HG03442 (cell line): ENCODE data around the gene METTL26.

ENCODE experiments used
- ATAC-seq: cut with Tn5 transposase; IDR thresholded peaks from one replicate; pipeline ENCODE4 v1.9.1; 2021; ENCODE audit warnings: mild to moderate bottlenecking, moderate library complexity; ENCODE audit not compliant: unreplicated experiment

The METTL26 gene

GRCh38 chr16:641326-642188 lies 5.5 kb upstream of the METTL26 start, which contains the start of gene MCRIP2:
MCRIP2 (plus strand) TSS chr16:641828; CDS start chr16:641992, 164 bp downstream.
- ATAC-seq: peak; percentile 43

- no peak for ATAC-seq
Observed at GRCh38 chr16:640614-641013, 4.5 kb upstream of the METTL26 start.

- no peak for ATAC-seq
Observed at GRCh38 chr16:638836-639235, 2.7 kb upstream of the METTL26 start.

GRCh38 chr16:638034-638543 lies 2.0 kb upstream of the METTL26 start:
- no peak for ATAC-seq

- ATAC-seq: no peak
Observed at GRCh38 chr16:637081-638018, 1.2 kb upstream of the METTL26 start.

GRCh38 chr16:635573-636205 lies 416 bp downstream of the METTL26 start:
- peak; percentile 9 for ATAC-seq

GRCh38 chr16:634996-635395 lies 1.1 kb downstream of the METTL26 start:
- no peak for ATAC-seq

GRCh38 chr16:634051-634670 lies 1.9 kb downstream of the METTL26 start:
- ATAC-seq: no peak

GRCh38 chr16:633336-634050 lies 2.6 kb downstream of the METTL26 start:
- no peak for ATAC-seq

- ATAC-seq: no peak
Observed at GRCh38 chr16:632486-633335, 3.4 kb downstream of the METTL26 start.

GRCh38 chr16:631808-632358 lies 4.2 kb downstream of the METTL26 start:
- ATAC-seq: no peak

- ATAC-seq: no peak
Observed at GRCh38 chr16:630815-631405, 5.2 kb downstream of the METTL26 start, which contains the start of gene WFIKKN1. WFIKKN1 (plus strand) TSS chr16:630985; CDS start chr16:631254, 269 bp downstream.

- no peak for ATAC-seq
Observed at GRCh38 chr16:630249-630814, 5.8 kb downstream of the METTL26 start.

GRCh38 chr16:629833-630248 lies 6.3 kb downstream of the METTL26 start:
- no peak for ATAC-seq

- no peak for ATAC-seq
Observed at GRCh38 chr16:629185-629832, 6.8 kb downstream of the METTL26 start.

GRCh38 chr16:628321-629061 lies 7.6 kb downstream of the METTL26 start:
- no peak for ATAC-seq
